ENCODE data around the gene IPMK.

GRCh38 chr10:58158806-58159205, 108.9 kb downstream of the IPMK start:
- TF ChIP-seq CTCF (IDR thresholded peaks at IDR 0.05) (no peak), ZFX (IDR thresholded peaks at IDR 0.05; ENCODE audit: borderline replicate concordance) (no peak)
